Lower leg skin (tissue), 4 donors: ENCODE results near the gene HMGXB3. TPM values are rescaled to one million over a fixed set of nuclear protein-coding genes. Genes with fewer than 3 reads are reported as not detected.
"Not testable (repeated sequence)": the region's sequence is repeated elsewhere in the genome, so short reads cannot be mapped to it uniquely, and the experiment has no call there.

Experiments
- DNase-seq, 2 donors: peaks; one replicate each; pipeline ENCODE4 v3.0.0-alpha.2; 2019; ENCODE audit warnings: low spot score in 2 of 2
- H3K4me3 ChIP-seq: fragments of 200-600 bp; sonication (generic); 2 replicates; pipeline ENCODE4 v1.5.1; 2017; ENCODE audit warnings: mild to moderate bottlenecking, low read depth; ENCODE audit not compliant: poor library complexity, severe bottlenecking
- CTCF ChIP-seq, 3 donors: fragments of 450-650 bp; IDR thresholded peaks; one replicate each; pipeline ENCODE4 v1.5.1; 2016; ENCODE audit warnings: antibody characterized with exemption in 3 of 3, mild to moderate bottlenecking in 3 of 3, moderate library complexity in 2 of 3
- POLR2A ChIP-seq, 2 donors: fragments of 450-650 bp; IDR thresholded peaks; one replicate each; pipeline ENCODE4 v1.6.1; 2016 to 2017; ENCODE audit warnings: antibody characterized with exemption in 2 of 2, mild to moderate bottlenecking in 1 of 2, moderate library complexity in 1 of 2
- WGBS, 2 donors: methylation state at CpG; one replicate each; pipeline ENCODE4 v1.1.5; 2018; 5-methylcytosine and 5-hydroxymethylcytosine counted together
- intact Hi-C: fragments of 100-400 bp; cut with DNase I; formaldehyde crosslinking; loops from one replicate; pipeline ENCODE4 v1.15.0; 2023; ENCODE audit warnings: low total_unique reads
- total RNA-seq, 4 donors: library from RNA; depleted of rRNA; stranded (reverse); fragments of >200 nt; gene quantifications; one replicate each; pipeline ENCODE4 v1.1.0, GENCODE V29; 2016

HMGXB3 gene
- total RNA-seq, 4 donors from 2014 or later: 24.6 to 32.0 (median 26.1) TPM

DNA sequence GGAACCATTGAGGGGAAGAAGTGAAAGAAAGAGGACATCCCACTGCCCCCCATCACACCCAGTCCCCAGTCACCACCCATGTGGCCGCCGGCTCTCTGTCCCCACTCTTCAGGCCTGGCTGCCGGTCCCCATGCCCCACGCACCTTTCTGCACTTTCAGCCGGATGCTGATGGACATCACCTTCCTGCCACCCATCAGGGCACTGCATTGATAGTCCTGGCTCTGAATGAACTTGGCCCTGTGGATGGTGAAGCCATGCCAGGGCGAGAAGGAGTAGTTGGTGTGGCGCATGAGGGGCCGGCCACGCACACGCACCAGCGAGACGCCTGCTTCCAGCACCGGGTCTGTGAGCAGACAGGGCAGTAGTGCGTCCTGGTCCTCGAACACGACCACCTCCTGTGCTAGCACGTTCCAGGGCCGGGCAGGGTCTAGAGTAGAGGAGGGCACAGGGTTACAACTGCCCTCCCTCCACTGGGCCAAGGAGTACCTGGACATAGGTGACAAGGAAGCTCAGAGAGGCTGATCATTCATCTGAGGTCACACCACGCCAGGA is 79.4 kb downstream of the HMGXB3 start:
- WGBS, 2 donors: 92 to 95% methylated on average over 19 of the region's 19 CpGs

GRCh38 chr5:150080696-150081435 is 80.3 kb downstream of the HMGXB3 start:
- peak in 1 of 2 donors; percentile 49 for DNase-seq

More for the DNA sequence above, 79.4 kb downstream of the HMGXB3 start:
- peak in 1 of 2 donors; percentile 72 for DNase-seq
- no peak overlapping the region for H3K4me3 ChIP-seq
- TF ChIP-seq POLR2A (IDR thresholded peaks at IDR 0.05) (no peak), CTCF (IDR thresholded peaks at IDR 0.05) (no peak)
- intact Hi-C loops: no loop called here

GRCh38 chr5:150081541-150082283 is 81.2 kb downstream of the HMGXB3 start:
- WGBS, 2 donors: 37 to 49% methylated on average over 13 to 15 of the region's 15 CpGs
- intact Hi-C loops: no loop called here
- peak; percentile 66 to 89 for DNase-seq
- no peak overlapping the region for H3K4me3 ChIP-seq
- TF ChIP-seq CTCF (IDR thresholded peaks at IDR 0.05) (no peak), POLR2A (IDR thresholded peaks at IDR 0.05) (no peak)

More at GRCh38 chr5:150080696-150081435, 80.3 kb downstream of the HMGXB3 start:
- no peak for TF ChIP-seq POLR2A (IDR thresholded peaks at IDR 0.05)
- WGBS, 2 donors: 82 to 90% methylated on average over 15 of the region's 15 CpGs
- intact Hi-C loops: no loop called here
- H3K4me3 ChIP-seq: no peak overlapping the region

- 58 to 61% methylated on average over 3 of the region's 3 CpGs for WGBS, 2 donors
- DNase-seq: peak in 1 of 2 donors; percentile 62
- no peak overlapping the region for H3K4me3 ChIP-seq
- TF ChIP-seq POLR2A (IDR thresholded peaks at IDR 0.05): no peak
- intact Hi-C loops: no loop called here
Observed at GRCh38 chr5:150082374-150082773, 81.8 kb downstream of the HMGXB3 start.

DNA sequence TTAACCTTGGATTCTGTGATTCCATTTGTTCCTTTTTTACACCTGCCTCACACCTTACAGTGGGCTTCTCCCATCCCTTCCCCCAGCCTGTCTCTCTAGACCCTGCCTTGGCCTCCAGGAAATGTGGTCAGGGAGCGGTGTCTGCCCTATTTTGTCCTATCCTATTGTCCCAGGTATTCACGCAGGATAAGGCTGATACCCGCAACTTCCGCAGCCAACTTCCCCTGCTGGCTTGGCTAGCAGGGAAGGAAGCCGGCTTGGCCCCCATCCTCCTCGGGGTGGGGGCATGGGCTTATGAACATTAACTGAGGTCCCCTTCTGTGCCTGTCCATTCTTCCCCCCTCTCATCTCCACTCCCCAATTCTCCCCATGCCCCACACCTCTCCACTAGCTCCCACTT is 82.3 kb downstream of the HMGXB3 start:
- intact Hi-C loops: no loop called here
- no peak overlapping the region for H3K4me3 ChIP-seq
- DNase-seq: peak in 1 of 2 donors; percentile 80
- WGBS, 2 donors: 71 to 72% methylated on average over 6 of the region's 6 CpGs
- no peak for TF ChIP-seq CTCF (IDR thresholded peaks at IDR 0.05)
- TF ChIP-seq POLR2A (IDR thresholded peaks at IDR 0.05): no peak

GRCh38 chr5:150084754-150085153 is 84.2 kb downstream of the HMGXB3 start:
- H3K4me3 ChIP-seq, intact Hi-C loops: not testable (repeated sequence)
- DNase-seq: peak in 1 of 2 donors; percentile 76
- WGBS, 2 donors: 92 to 97% methylated on average over 6 of the region's 6 CpGs
